Measurements from ENCODE around the gene CPLX3.
"Not testable (repeated sequence)": the region's sequence is repeated elsewhere in the genome, so short reads cannot be mapped to it uniquely, and the experiment has no call there.

CPLX3 gene, protein sequence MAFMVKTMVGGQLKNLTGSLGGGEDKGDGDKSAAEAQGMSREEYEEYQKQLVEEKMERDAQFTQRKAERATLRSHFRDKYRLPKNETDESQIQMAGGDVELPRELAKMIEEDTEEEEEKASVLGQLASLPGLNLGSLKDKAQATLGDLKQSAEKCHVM

DNA sequence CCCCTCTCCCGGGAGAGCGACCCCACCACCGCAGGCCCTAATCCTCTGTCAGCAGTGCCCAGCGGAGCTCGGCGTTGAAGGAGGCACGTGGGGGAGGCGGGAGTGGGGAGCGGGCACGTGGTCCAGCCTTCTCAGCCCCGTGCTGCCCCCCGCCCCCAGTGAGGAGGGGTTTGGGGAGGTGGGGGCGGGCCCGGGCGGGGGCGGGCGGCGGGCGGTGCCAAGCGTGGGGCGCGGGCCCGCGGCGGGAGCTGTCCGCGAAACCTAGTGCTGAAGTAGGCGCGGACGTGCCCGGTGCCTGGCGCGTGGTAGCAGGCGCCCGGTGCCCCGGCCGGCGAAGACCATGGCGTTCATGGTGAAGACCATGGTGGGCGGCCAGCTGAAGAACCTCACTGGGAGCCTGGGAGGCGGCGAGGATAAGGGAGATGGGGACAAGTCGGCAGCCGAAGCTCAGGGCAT lies at the start of gene CPLX3:
Gene CPLX3 (plus strand): TSS at position 264 of the 456 bp plus-strand sequence. CDS start 77 bp downstream, at position 341.
- peak; percentile 52 for DNase-seq

GRCh38 chr15:74776821-74777768 lies 49.3 kb upstream of the CPLX3 start:
- peak; percentile 85 for DNase-seq

DNA sequence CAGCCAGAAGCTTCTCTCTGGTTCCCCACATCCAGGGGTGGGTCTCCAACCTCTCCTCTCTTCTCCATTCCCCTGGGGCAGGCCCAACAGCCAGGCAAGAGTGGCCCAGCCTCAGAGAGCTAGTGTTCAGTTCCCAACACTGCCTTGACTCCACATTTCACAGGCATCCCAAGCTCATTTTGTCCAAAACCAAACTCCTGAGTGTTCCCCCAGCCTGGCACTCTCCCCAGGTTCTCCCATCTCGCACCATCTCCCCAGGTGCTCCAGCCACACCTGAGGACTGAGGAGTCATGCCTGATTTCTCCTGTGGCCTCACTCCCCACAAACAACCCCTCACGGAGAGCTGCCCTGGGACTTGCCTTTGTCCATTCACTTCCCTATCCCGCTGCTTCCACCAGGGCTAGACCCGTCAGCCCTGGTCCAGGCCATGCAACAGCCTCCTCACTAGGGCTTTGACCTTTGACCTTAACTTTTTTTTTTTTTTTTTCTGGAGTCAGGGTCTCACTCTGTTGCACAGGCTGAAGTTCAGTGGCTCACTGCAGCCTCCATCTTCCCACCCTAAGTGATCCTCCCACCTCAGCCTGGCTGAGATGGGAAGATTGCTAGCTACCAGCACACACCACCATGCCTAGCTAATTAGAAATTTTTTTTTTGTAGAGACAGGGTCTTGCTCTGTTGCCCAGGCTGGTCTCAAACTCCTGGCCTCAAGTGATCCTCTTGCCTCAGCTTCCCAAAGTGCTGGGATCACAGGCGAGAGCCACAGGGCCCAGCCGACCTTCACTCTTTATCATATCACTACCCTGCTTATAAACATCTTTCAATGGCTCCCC lies 48.4 kb upstream of the CPLX3 start:
- DNase-seq, result no peak

DNA sequence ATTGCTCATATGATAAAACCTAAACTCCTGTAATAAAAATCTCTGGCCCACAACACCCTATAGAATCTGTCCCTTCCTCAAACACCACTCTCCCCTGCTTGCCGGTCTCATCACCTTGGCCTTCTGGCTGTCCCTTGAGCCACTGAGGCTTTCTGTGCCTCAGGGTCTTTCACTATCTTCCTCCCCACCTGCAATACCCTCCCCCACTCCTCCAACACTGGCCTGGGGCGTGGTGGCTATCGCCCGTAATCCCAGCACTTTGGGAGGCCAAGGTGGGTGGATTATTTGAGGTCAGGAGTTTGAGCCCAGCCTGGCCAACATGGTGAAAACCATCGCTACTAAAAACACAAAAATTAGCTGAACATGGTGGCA lies 47.8 kb upstream of the CPLX3 start:
- no peak for DNase-seq

- no peak for DNase-seq
Observed at GRCh38 chr15:74779162-74779648, 47.2 kb upstream of the CPLX3 start.

GRCh38 chr15:74780523-74781430 lies 45.6 kb upstream of the CPLX3 start:
- DNase-seq, result peak; percentile 77

GRCh38 chr15:74781431-74782258 lies 44.8 kb upstream of the CPLX3 start, which contains the start of gene CSK:
TSS of gene CSK (plus strand) at chr15:74782080. CDS start at chr15:74798298, 16,218 bp downstream.
- DNase-seq, result peak; percentile 81

DNA sequence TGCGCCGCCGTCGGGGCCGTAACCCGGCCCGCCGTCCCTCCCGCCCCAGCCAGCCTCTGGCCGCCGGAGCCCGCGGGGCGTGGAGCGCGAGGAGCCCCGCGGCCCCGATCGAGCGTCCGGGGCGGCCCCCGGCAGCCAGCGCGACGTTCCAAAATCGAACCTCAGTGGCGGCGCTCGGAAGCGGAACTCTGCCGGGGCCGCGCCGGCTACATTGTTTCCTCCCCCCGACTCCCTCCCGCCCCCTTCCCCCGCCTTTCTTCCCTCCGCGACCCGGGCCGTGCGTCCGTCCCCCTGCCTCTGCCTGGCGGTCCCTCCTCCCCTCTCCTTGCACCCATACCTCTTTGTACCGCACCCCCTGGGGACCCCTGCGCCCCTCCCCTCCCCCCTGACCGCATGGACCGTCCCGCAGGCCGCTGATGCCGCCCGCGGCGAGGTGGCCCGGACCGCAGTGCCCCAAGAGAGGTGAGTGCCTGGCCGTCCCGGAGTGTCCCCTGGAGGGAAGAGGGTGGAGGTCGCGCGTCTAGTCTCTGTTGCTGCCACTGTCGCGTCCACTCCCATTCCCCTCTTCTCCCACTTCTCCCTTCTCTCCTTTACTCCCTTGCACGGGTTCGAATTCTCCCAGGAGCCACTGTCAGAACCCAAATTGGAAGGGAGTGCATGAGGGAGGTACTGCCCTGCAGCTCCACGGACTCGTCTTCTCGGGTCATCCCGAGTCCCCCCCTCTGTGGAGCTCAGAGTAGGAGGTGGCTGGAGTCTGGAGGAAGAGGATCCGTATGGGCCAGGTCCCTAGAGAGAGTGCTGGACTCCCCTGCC lies 44.0 kb upstream of the CPLX3 start:
- peak; percentile 71 for DNase-seq

DNA sequence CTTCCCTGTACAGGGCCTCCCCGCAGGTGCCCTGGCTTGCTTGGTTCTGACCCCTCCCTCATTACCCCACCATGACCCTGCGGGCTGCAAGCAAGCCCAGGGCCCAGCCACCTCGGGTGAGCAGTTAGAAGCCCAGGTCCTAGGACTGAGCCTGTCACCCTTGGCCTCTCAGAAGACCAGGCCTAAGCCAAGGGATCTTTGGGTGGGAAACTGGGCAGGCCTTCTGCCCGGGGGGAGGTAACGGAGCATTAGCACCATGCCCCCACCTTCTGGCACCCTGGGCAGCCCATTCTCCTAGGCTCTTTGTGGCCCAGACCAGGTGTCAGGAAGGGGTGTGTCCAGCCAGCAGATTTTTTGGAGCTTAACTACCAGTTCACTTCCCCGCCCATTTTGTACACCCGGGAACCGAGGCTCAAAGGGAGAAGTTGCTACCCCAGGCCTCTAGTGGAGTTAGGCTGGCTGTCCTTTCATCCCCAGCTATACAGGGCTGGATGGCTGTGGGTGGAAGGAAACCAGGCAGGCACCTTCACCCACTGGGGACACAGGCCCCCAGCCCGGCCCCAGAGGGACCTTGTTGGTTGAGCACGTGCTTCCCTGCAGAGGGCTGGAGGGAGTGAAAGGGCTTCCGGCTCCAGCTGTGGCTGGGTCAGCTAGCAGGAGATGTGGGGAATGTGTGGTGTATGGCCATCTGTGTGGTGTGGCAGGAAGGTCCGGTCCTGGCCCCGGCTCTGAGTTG lies 43.2 kb upstream of the CPLX3 start:
- DNase-seq, result peak; percentile 53

- no peak for DNase-seq
Observed at GRCh38 chr15:74783808-74784175, 42.6 kb upstream of the CPLX3 start.

DNA sequence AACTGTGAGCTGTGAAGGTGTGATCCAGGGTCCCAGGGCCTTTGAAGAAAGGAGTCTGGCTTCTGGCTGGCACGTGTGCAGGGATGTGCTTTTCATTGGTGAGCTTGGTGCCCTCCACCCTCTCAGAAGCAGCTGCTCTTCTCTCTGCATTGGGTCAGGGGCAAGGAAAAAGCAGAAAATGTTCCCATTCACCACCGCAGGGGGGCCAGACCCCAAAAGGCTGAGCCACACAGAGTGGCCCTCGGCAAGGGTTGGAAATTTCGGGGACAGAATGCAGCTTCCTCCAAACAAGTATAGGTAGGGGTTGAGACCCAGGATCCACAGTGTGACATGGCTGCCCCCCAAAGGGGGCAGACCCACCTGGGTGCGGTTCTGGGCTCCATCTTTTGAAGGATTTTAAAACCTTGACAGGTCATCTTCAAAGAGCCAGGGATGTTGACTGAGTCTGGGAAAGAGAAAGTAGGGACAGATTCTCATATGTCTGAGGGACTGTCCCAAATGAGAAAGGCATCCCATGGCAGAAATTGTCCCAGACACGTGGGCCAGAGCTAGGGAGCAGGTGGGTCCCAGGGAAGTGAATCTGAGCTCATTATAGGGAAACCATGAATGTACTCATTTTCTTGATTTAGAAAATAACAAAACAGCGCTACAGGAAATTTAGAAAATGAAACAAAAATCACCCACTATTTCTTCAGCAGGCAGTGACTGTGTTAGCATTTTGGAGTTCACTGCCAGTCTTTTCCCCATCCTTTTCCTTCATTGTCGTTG lies 41.8 kb upstream of the CPLX3 start:
- DNase-seq, result no peak

GRCh38 chr15:74785194-74786032 lies 41.0 kb upstream of the CPLX3 start:
- DNase-seq, result peak; percentile 75

- DNase-seq, result not testable (repeated sequence)
Observed at GRCh38 chr15:74786081-74786480, 40.3 kb upstream of the CPLX3 start.

DNA sequence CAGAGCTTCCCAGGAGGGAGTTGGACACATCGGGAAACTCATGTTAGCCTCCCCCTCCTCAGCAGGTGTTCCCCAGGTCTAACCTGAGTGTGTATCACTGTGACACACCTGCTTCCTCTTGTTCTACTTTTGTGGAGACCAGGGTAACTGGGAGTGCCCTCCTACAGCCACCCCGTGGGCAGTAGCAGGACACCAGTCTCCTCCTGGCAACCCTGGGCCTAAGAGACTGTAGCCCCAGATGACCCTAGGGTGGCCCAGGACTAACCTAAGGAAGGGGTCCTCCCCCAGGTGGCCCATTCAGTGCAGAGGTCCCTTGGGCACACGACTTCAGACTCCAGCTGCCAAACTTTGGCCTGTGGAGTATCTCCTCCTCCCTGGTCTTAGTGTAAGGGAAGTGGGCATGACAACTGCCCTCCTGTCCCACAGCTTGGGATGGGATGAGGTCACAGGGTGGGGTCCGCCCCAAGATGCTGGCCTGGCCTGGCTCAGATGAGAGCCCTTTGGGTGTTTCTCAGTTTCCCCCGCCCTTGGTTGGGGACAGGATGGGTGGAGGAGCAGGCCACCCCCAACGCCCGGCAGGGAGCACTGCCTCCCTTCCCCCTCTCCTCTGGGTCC lies 39.8 kb upstream of the CPLX3 start:
- DNase-seq, result peak; percentile 40

DNA sequence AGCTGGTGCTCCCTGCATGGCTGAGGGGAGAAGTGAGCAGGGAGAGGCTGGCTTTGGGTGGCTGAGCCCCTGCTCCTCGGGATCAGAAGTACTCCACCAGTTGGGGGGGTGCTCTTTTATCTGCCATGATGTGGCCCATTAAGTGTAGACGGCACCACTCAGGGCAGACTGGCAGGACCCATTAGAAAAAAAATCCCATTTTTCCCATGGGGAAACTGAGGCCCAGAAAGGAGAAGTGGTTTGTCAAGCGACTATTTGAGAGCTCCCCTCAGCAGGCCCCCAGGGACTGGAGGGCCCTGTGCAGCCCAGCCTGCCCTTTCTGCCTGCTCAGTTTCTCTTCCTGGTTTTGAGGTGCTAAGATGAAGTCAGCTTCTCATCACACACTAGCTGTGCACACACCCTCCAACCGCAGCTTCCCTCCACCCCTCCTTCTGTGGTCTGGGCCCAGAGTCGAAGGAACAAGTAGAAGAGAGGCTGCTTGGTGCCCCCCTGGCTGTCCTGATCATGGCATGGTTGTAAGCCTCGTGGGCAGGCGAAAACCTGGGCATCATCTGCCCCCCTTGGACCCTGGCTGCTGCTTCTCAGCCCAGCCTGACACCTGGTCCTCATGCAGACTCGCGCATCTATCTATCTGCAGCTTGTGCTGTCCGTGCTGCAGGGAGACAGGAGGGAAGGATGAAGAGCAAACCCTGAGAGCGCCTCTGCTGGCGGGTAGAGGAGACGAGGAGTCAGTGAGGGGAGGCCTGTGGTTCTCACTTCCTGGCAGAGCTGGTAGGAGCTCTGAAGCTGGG lies 39.0 kb upstream of the CPLX3 start:
- DNase-seq, result peak; percentile 92

DNA sequence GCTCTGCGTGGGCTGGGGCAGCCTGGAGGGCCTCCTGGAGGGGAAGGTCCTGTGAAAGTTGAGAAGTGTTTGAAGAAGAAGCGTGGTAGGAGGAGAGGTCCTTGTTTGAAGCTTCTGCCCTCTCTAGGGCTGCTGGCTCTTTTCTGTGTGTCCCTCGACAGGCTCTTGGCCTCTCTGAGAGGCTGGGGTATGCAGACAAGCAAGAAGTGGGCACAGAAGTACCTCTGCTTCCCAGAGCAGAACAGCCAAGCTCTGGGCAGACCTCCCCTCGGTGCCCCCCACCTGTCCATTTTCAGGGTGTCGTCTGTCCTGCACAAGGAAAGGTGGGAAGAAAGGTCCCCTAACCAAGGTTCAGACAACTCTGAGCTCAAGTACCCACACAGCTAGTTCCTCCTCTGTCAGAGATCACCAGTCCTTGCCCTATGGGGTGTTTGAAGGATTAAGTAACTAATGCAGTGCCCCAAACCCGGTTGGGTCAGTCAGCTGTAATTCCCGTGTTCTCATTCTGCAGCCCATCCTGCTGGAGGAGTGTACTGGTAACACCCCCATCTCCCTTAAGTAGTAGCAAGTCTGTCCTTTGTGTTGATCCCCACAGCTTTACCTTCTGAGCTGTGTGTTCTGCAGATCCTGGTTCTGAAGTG lies 38.3 kb upstream of the CPLX3 start:
- DNase-seq, result no peak

Measured in CD4-positive, alpha-beta T cell treated with Interleukin-17A for 1 hour (primary cell).